Activated T-helper 2 cell treated with anti-CD3 and anti-CD28 coated beads, Interferon-gamma antibody, Interleukin-2, Interleukin-4, amounts not matched to agents 10 μg/mL and 5 μg/mL and 100 μg/mL, durations not matched to agents 14 hours and 24 hours and 36 hours (primary cell): Measurements from ENCODE around the gene HS6ST3. TPM values are rescaled to one million over a fixed set of nuclear protein-coding genes. Genes with fewer than 3 reads are reported as not detected.
"Not testable (repeated sequence)": the region's sequence is repeated elsewhere in the genome, so short reads cannot be mapped to it uniquely, and the experiment has no call there.

Source experiments
- DNase-seq: peaks from one replicate; pipeline ENCODE4 v3.0.0; 2021; ENCODE audit warnings: low spot score
- H3K27ac Mint-ChIP-seq: one replicate; pipeline ENCODE4 v1.8.0; 2021; ENCODE audit warnings: mixed read lengths
- H3K27me3 Mint-ChIP-seq: one replicate; pipeline ENCODE4 v1.8.0; 2021; ENCODE audit warnings: low read depth, mixed read lengths
- H3K36me3 Mint-ChIP-seq: one replicate; pipeline ENCODE4 v1.8.0; 2021; ENCODE audit warnings: low read depth, mixed read lengths
- H3K4me1 Mint-ChIP-seq: one replicate; pipeline ENCODE4 v1.8.0; 2021; ENCODE audit warnings: low read depth, mixed read lengths
- H3K4me3 Mint-ChIP-seq: one replicate; pipeline ENCODE4 v1.8.0; 2021; ENCODE audit warnings: low read depth, mild to moderate bottlenecking, moderate library complexity, mixed read lengths
- H3K9me3 Mint-ChIP-seq: one replicate; pipeline ENCODE4 v1.8.0; 2021; ENCODE audit warnings: mixed read lengths
- intact Hi-C: fragments of 100-400 bp; cut with micrococcal nuclease; formaldehyde crosslinking; loops from one replicate; pipeline ENCODE4 v1.15.1; 2023
- total RNA-seq: library from RNA; stranded (reverse); gene quantifications from 2 replicates; pipeline ENCODE4 v1.2.3, GENCODE V29; 2022

HS6ST3 gene
- total RNA-seq, 1 donor from 2014 or later = not detected

- no peak overlapping the region for H3K27ac Mint-ChIP-seq
- H3K36me3 Mint-ChIP-seq = no peaks in the 10 kb centered on the region
- H3K4me1 Mint-ChIP-seq = no peaks in the 10 kb centered on the region
These were observed 14.6 kb downstream of the HS6ST3 start for GRCh38 chr13:96104516-96104915.

DNA sequence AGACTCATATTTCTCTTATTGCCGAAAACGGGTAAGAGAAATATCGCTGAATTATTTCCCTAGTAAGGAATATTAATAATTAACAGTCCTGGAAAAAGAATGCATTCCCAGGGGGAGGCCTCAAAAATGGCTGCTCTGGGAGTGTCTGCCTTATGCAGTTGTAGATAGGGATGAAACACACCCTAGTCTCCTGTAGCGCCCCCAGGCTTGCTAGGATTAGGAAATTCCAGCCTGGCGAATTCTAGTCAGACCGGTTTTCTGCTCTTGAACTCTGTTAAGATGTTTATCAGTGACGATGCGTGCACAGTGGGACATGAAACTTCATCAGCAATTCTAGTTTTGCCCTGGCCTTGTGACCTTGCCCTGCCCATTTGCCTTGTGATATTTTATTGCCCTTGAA is 18.2 kb downstream of the HS6ST3 start:
- DNase-seq, H3K4me1 Mint-ChIP-seq, H3K4me3 Mint-ChIP-seq, H3K27ac Mint-ChIP-seq, intact Hi-C loops, H3K27me3 Mint-ChIP-seq, H3K36me3 Mint-ChIP-seq: not testable (repeated sequence)
- H3K9me3 Mint-ChIP-seq = peaks cover 23% of the 10 kb centered on the region

More at GRCh38 chr13:96104516-96104915, 14.6 kb downstream of the HS6ST3 start:
- DNase-seq = no peak
- intact Hi-C loops = no loop called here
- Mint-ChIP-seq H3K4me3 (no peak overlapping the region), H3K27me3 (no peaks in the 10 kb centered on the region), H3K9me3 (peaks cover 23% of the 10 kb centered on the region)

GRCh38 chr13:96109125-96109524 is 19.2 kb downstream of the HS6ST3 start:
- Mint-ChIP-seq H3K27me3 (no peaks in the 10 kb centered on the region), H3K36me3 (no peaks in the 10 kb centered on the region), H3K4me3 (no peak overlapping the region), H3K9me3 (peaks cover 23% of the 10 kb centered on the region), H3K27ac (no peak overlapping the region), H3K4me1 (no peaks in the 10 kb centered on the region)
- DNase-seq = no peak
- intact Hi-C loops = no loop called here

GRCh38 chr13:96112936-96113335 is 23.0 kb downstream of the HS6ST3 start:
- Mint-ChIP-seq H3K4me3 (no peak overlapping the region), H3K36me3 (no peaks in the 10 kb centered on the region), H3K27ac (no peak overlapping the region), H3K4me1 (no peaks in the 10 kb centered on the region), H3K27me3 (no peaks in the 10 kb centered on the region), H3K9me3 (peaks cover 9% of the 10 kb centered on the region)
- DNase-seq = no peak
- intact Hi-C loops = no loop called here

DNA sequence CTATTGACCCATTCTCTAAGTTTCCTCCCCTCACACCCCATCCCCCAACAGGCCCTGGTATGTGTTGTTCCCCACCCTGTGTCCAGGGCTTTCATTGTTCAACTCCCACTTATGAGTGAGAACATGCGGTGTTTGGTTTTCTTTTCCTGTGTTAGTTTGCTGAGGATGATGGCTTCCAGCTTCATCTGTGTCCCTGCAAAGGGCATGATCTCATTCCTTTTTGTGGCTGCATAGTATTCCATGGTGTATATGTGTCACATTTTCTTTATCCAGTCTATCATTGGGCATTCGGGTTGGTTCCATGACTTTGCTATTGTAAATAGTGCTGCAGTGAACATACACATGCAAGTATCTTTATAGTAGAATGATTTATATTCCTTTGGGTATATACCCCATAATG is 25.5 kb downstream of the HS6ST3 start:
- H3K27ac Mint-ChIP-seq, H3K27me3 Mint-ChIP-seq, H3K9me3 Mint-ChIP-seq, intact Hi-C loops, DNase-seq, H3K36me3 Mint-ChIP-seq, H3K4me3 Mint-ChIP-seq, H3K4me1 Mint-ChIP-seq: not testable (repeated sequence)

DNA sequence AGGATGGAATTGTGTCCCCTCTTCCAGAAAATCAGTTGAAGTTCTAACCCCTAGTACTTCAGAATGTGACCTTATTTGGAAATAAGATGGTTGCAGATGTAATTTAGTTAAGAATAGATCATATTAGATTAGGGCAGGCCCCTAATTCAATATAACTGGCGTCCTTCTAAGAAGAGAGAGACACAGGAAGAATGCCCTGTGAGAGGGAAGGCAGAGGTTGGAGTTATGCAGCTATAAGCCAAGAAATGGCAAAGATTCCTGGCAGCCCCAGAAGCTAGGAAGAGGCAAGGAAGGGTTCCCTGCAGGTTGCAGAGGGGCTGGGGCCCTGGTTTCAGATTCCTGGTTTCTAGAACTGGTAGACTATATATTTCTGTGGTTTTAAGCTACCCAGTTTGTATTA is 30.0 kb downstream of the HS6ST3 start:
- no peaks in the 10 kb centered on the region for H3K9me3 Mint-ChIP-seq
- no peak for DNase-seq
- intact Hi-C loops = no loop called here
- no peak overlapping the region for H3K27ac Mint-ChIP-seq
- H3K36me3 Mint-ChIP-seq = no peaks in the 10 kb centered on the region
- no peaks in the 10 kb centered on the region for H3K4me1 Mint-ChIP-seq
- H3K4me3 Mint-ChIP-seq = no peak overlapping the region
- H3K27me3 Mint-ChIP-seq = no peaks in the 10 kb centered on the region

GRCh38 chr13:96130818-96131340 is 41.0 kb downstream of the HS6ST3 start:
- Mint-ChIP-seq H3K4me1 (no peaks in the 10 kb centered on the region), H3K27ac (no peak overlapping the region), H3K27me3 (no peaks in the 10 kb centered on the region), H3K4me3 (no peak overlapping the region), H3K36me3 (no peaks in the 10 kb centered on the region), H3K9me3 (no peaks in the 10 kb centered on the region)
- intact Hi-C loops = no loop called here
- DNase-seq = no peak

DNA sequence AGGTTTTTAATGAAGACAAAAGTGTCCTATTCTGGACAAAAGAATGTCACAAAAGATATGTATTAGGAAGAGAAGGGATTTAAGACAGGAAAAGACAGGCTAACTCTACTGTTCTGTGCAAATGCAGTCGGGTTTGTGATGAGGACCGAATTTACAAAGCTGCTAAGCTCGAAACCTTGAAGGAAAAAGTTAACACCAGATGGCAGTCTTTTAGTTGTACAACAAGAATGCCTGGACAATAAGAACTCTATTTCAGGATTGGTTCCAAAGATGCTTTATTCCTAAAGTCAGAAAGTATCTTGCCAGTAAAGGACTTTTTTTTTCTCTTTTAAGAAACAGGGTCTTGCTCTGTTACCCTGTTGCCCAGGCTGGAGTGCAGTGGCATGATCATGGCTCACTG is 51.1 kb downstream of the HS6ST3 start:
- Mint-ChIP-seq H3K4me1 (no peaks in the 10 kb centered on the region), H3K36me3 (no peaks in the 10 kb centered on the region), H3K27ac (no peak overlapping the region), H3K4me3 (no peak overlapping the region), H3K9me3 (no peaks in the 10 kb centered on the region), H3K27me3 (no peaks in the 10 kb centered on the region)
- intact Hi-C loops = no loop called here
- DNase-seq = no peak

DNA sequence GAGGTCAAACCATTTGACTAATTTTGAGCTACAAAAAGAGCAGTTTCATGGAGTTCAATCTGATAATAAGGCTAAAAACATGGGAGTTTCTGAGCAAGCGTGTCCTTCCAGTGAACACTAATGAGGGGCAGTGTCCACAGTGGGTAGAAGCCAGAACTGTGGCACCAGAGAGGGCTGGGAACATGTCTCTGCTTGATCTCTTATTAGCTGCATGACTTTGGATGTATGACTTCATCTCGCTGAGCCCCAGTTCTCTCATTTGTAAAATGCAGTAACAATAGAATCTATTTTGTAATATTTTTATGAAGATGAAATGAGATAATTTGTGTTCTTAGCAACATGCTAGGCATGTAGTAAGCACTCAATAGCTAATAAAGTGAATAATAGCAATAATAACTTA is 69.8 kb downstream of the HS6ST3 start:
- Mint-ChIP-seq H3K27ac (no peak overlapping the region), H3K4me1 (no peaks in the 10 kb centered on the region), H3K4me3 (no peak overlapping the region), H3K9me3 (no peaks in the 10 kb centered on the region), H3K36me3 (no peaks in the 10 kb centered on the region), H3K27me3 (no peaks in the 10 kb centered on the region)
- DNase-seq = no peak
- intact Hi-C loops = no loop called here

- no peak overlapping the region for H3K27ac Mint-ChIP-seq
- no peaks in the 10 kb centered on the region for H3K4me1 Mint-ChIP-seq
- no peak overlapping the region for H3K4me3 Mint-ChIP-seq
- no peaks in the 10 kb centered on the region for H3K9me3 Mint-ChIP-seq
- DNase-seq = no peak
- intact Hi-C loops = no loop called here
- H3K36me3 Mint-ChIP-seq = no peaks in the 10 kb centered on the region
- H3K27me3 Mint-ChIP-seq = no peaks in the 10 kb centered on the region
These were observed 71.2 kb downstream of the HS6ST3 start for GRCh38 chr13:96161141-96161540.

- intact Hi-C loops = no loop called here
- no peak for DNase-seq
- Mint-ChIP-seq H3K36me3 (no peaks in the 10 kb centered on the region), H3K4me3 (no peak overlapping the region), H3K27me3 (no peaks in the 10 kb centered on the region), H3K4me1 (no peaks in the 10 kb centered on the region), H3K9me3 (no peaks in the 10 kb centered on the region), H3K27ac (no peak overlapping the region)
These were observed 75.9 kb downstream of the HS6ST3 start for GRCh38 chr13:96165840-96166239.

DNA sequence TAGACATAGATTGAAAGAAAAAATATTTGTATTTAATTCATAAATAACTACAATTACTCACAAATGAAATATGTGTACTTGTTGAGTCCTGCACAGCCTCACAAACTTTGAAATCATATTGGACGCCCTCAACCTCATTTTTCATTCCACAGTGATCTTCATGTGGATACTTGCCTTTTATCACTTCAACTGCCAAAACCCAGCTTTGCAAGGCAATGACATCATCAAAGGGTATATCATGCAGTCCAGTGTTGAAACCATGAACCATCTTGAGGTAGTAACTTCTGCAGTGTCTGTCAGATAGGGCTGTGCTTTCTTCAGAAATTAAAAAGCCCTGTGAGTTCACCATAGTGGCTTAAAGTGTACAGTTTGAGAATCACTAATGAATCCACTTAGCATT is 82.2 kb downstream of the HS6ST3 start:
- no peaks in the 10 kb centered on the region for H3K27me3 Mint-ChIP-seq
- H3K27ac Mint-ChIP-seq = no peak overlapping the region
- intact Hi-C loops = no loop called here
- H3K4me3 Mint-ChIP-seq = no peak overlapping the region
- H3K9me3 Mint-ChIP-seq = no peaks in the 10 kb centered on the region
- H3K4me1 Mint-ChIP-seq = no peaks in the 10 kb centered on the region
- no peaks in the 10 kb centered on the region for H3K36me3 Mint-ChIP-seq
- no peak for DNase-seq

GRCh38 chr13:96178759-96179158 is 88.9 kb downstream of the HS6ST3 start:
- no peak for DNase-seq

GRCh38 chr13:96179309-96179708 is 89.4 kb downstream of the HS6ST3 start:
- Mint-ChIP-seq H3K4me1 (no peaks in the 10 kb centered on the region), H3K36me3 (no peaks in the 10 kb centered on the region), H3K9me3 (peaks cover 1% of the 10 kb centered on the region), H3K27me3 (no peaks in the 10 kb centered on the region), H3K27ac (no peak overlapping the region), H3K4me3 (no peak overlapping the region)
- DNase-seq = no peak
- intact Hi-C loops = no loop called here

More at GRCh38 chr13:96178759-96179158, 88.9 kb downstream of the HS6ST3 start:
- no peaks in the 10 kb centered on the region for H3K9me3 Mint-ChIP-seq
- no peak overlapping the region for H3K27ac Mint-ChIP-seq
- H3K4me3 Mint-ChIP-seq = no peak overlapping the region
- no peaks in the 10 kb centered on the region for H3K36me3 Mint-ChIP-seq
- H3K4me1 Mint-ChIP-seq = no peaks in the 10 kb centered on the region
- intact Hi-C loops = no loop called here
- no peaks in the 10 kb centered on the region for H3K27me3 Mint-ChIP-seq
